ENCODE measurements around the gene APP. TPM values are rescaled to one million over a fixed set of nuclear protein-coding genes. Genes with fewer than 3 reads are reported as not detected.
A peak's percentile ranks its signal among the peaks of the same experiment; 100 is the strongest.

The APP gene
- total RNA-seq (100 to 1,000 TPM; 239 to 355 (median 299) TPM), polyA plus RNA-seq (100 to 1,000 TPM in 1 of 3 donors, 10 to 100 TPM in 2; 71.7 to 270 (median 85.9) TPM)

DNA sequence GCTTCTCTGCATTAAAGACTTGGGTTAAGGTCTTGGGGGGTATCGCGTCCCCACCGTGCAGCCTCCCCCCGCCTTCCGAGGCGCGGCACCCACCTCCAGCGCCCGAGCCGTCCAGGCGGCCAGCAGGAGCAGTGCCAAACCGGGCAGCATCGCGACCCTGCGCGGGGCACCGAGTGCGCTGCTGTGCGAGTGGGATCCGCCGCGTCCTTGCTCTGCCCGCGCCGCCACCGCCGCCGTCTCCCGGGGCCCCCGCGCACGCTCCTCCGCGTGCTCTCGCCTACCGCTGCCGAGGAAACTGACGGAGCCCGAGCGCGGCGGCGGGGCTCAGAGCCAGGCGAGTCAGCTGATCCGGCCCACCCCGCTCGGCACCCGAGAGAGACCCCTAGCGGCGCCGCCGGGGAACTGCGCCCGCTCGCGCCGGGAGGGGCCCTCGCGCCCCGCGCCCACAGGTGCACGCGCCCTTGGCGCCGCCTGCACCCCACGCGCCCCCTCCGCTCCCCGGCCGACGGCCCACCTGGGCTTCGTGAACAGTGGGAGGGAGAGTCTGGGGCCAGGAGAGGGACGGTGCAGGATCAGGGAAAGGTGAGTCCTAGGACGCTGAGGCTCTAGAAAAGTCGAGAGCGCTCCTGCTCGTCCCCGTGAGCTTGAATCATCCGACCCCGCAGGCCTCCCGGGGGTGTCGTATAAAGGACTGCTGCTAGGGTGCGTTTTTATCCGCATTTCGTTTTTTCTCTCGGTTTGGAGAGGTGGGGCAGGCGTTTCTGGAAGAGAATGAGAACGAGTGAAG is at the start of gene APP:
TSS of gene APP (minus strand) at position 300 of the 787 bp plus-strand sequence. CDS start at position 150, 150 bp downstream.
- Histone ChIP-seq H3K27me3 (no peaks in the 10 kb centered on the region), H3K4me3 (peak within 1 kb of the TSS; percentile 74 to 93 (median 82)), H3K9me3 (no peaks in the 10 kb centered on the region), H3K4me1 (peaks cover 0 to 37% (median 29%) of the 10 kb centered on the region in 4 donors), H3K27ac (peak within 1 kb of the TSS; percentile 85 to 90 (median 88)), H3K36me3 (no peaks in the 10 kb centered on the region)
- intact Hi-C loops (cut with DNase I): loop anchor here (1.0 to 10.0 kb wide), 4 partner anchors 276 to 433 kb away; no protein-coding TSS in a partner anchor
- peak; percentile 92 for DNase-seq
- TF ChIP-seq POLR2A (IDR thresholded peaks at IDR 0.05): peak in 1 of 2 donors; percentile 29
- TF ChIP-seq POLR2AphosphoS5 (IDR thresholded peaks at IDR 0.05): peak; percentile 73 to 90 (median 86)
- no peak for TF ChIP-seq EP300 (IDR thresholded peaks at IDR 0.05)
- peak in 3 of 4 experiments; percentile 35 to 98 (median 44) for TF ChIP-seq CTCF (IDR thresholded peaks at IDR 0.05)
- 1% methylated on average over 88 of the region's 88 CpGs for WGBS, 2 donors

DNA sequence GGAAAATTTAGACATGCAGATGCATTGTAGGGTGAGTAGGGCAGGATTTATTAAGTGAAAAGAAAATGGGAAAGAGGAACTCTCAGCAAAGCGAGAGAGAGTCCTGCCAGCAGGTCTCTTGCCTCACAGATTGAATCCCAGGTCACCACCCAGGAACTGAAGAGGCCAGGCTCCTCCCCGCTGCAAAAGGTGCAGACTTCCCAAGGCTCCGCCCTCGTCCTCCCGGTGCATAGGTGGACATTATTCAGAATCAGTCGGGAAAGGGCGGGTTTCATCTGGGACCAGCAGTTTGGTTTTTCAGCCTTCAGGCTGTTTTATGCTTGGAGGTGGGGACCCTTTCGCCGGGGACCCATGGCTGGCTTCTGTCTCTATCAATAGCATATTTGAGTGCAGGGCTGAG is 41.6 kb upstream of the APP start:
- Histone ChIP-seq H3K27ac (no peak overlapping the region), H3K9me3 (no peaks in the 10 kb centered on the region), H3K4me3 (no peak overlapping the region), H3K4me1 (no peaks in the 10 kb centered on the region), H3K27me3 (no peaks in the 10 kb centered on the region), H3K36me3 (no peaks in the 10 kb centered on the region)
- intact Hi-C loops (cut with DNase I): no loop called here
- 73 to 81% methylated on average over 9 of the region's 9 CpGs for WGBS, 2 donors
- DNase-seq: no peak
- TF ChIP-seq EP300 (IDR thresholded peaks at IDR 0.05) (no peak), CTCF (IDR thresholded peaks at IDR 0.05) (no peak), POLR2A (IDR thresholded peaks at IDR 0.05) (no peak), POLR2AphosphoS5 (IDR thresholded peaks at IDR 0.05) (no peak)

DNA sequence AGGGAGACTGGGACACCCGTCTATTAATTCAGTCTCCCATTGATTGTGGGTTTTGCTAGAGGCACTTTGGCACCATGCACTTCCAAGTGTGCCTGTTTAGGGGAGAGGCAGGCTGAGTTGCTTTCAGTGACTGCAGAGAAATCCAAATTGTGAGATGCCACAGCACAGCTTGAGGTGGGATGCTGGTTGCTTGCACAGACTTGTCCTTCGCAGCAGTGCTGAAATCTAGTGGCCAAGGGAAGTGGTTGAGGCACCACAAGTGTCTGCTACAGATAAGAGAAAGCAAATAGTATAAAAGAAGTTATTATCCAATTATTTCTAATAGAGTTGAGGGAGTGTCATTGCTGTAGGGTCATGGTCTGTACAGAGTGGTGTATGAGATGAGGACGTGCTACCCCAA is 40.0 kb upstream of the APP start:
- H3K27me3 ChIP-seq: no peaks in the 10 kb centered on the region
- no peaks in the 10 kb centered on the region for H3K36me3 ChIP-seq
- no peak overlapping the region for H3K27ac ChIP-seq
- H3K4me1 ChIP-seq: no peaks in the 10 kb centered on the region
- DNase-seq: no peak
- TF ChIP-seq CTCF (IDR thresholded peaks at IDR 0.05): no peak
- no peak overlapping the region for H3K4me3 ChIP-seq
- 90 to 93% methylated on average over 3 of the region's 3 CpGs for WGBS, 2 donors
- intact Hi-C loops (cut with DNase I): no loop called here
- H3K9me3 ChIP-seq: no peaks in the 10 kb centered on the region

DNA sequence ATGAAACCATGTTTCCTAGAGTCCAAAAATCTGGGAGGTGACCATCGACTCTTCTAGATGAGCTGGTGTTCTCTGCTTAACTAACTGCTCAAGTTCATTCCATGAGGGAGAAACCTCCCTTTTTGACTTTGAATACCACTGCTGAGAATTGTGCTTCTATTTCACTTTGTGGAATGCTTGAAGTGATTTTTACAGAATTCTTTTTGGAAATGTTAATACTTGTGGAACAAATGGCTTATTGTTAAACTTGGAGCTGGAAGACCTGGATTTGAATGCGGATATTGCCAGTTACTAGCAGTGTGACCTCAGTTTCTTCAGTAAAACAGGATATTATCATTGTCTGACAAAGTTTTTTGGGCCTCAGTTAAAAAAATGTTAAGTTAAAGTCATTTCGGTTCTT is 36.5 kb upstream of the APP start:
- no peak overlapping the region for H3K27ac ChIP-seq
- no peaks in the 10 kb centered on the region for H3K9me3 ChIP-seq
- intact Hi-C loops (cut with DNase I): no loop called here
- no peaks in the 10 kb centered on the region for H3K36me3 ChIP-seq
- no peaks in the 10 kb centered on the region for H3K4me1 ChIP-seq
- DNase-seq: no peak
- H3K27me3 ChIP-seq: no peaks in the 10 kb centered on the region
- TF ChIP-seq POLR2A (IDR thresholded peaks at IDR 0.05): no peak
- TF ChIP-seq POLR2AphosphoS5 (IDR thresholded peaks at IDR 0.05): no peak
- TF ChIP-seq EP300 (IDR thresholded peaks at IDR 0.05): no peak
- no peak for TF ChIP-seq CTCF (IDR thresholded peaks at IDR 0.05)
- no peak overlapping the region for H3K4me3 ChIP-seq
- 87 to 89% methylated on average over 3 of the region's 3 CpGs for WGBS, 2 donors
